HEK293 (cell line): ENCODE data around the gene XCL1.

ENCODE experiments used
- CTCF ChIA-PET: fragments of 350-600 bp; formaldehyde crosslinking; extraction: SDS; loops from one replicate; lab custom pipeline; 2021; ENCODE audit warnings: antibody characterized with exemption; lab: Yijun Ruan, JAX
- POLR2A ChIA-PET: fragments of 300-600 bp; formaldehyde crosslinking; extraction: SDS; loops from one replicate; lab custom pipeline; 2020; ENCODE audit warnings: antibody characterized with exemption, inconsistent platforms; lab: Yijun Ruan, JAX
- H3K27ac ChIP-seq: fragments of 200-500 bp; sonication (Bioruptor generic); 2 replicates; pipeline ENCODE4 v1.5.1; 2014; ENCODE audit warnings: low read depth, low read length, control low read depth, inconsistent platforms; ENCODE audit errors: extremely low read depth
- H3K36me3 ChIP-seq, 2 experiments: fragments of 200-500 bp in 1 of 2; sonication (Bioruptor generic) in 1 of 2; 1 replicate in 1 of 2; 2 replicates in 1 of 2; pipeline ENCODE4 v1.5.1; 2014 to 2017; ENCODE audit warnings: inconsistent platforms in 2 of 2, low read length in 2 of 2; ENCODE audit not compliant: control insufficient read depth in 2 of 2, insufficient read depth in 1 of 2
- H3K4me1 ChIP-seq: fragments of 200-500 bp; sonication (Bioruptor generic); 2 replicates; pipeline ENCODE4 v1.5.1; 2014; ENCODE audit warnings: mild to moderate bottlenecking, low read length, inconsistent platforms; ENCODE audit not compliant: control insufficient read depth, insufficient read depth
- H3K4me3 ChIP-seq: 2 replicates; pipeline ENCODE4 v1.5.1; 2011; ENCODE audit warnings: low read depth, mild to moderate bottlenecking, control low read depth, low read length, moderate library complexity
- H3K9me3 ChIP-seq: fragments of 200-500 bp; sonication (Bioruptor generic); 2 replicates; pipeline ENCODE4 v1.5.1; 2014; ENCODE audit warnings: low read depth, low read length, inconsistent platforms; ENCODE audit not compliant: control insufficient read depth, insufficient read depth
- ATF2 ChIP-seq: fragments of 450-650 bp; formaldehyde crosslinking; IDR thresholded peaks from 2 replicates; pipeline ENCODE4 v1.5.1; 2016; ENCODE audit warnings: missing biosample characterization, missing genetic modification characterization, low read depth
- HOXC10 ChIP-seq: sonication (generic); formaldehyde crosslinking; IDR thresholded peaks from 2 replicates; pipeline ENCODE4 v1.8.1; 2023; ENCODE audit warnings: mild to moderate bottlenecking, missing genetic modification reagents
- KLF17 ChIP-seq: fragments of 450-650 bp; formaldehyde crosslinking; IDR thresholded peaks from 2 replicates; pipeline ENCODE4 v1.5.1; 2016; ENCODE audit warnings: missing biosample characterization, missing genetic modification characterization
- MZF1 ChIP-seq: fragments of 450-650 bp; formaldehyde crosslinking; IDR thresholded peaks from 2 replicates; pipeline ENCODE4 v1.5.1; 2017; ENCODE audit warnings: missing biosample characterization, missing genetic modification characterization, borderline replicate concordance
- SALL2 ChIP-seq: fragments of 450-650 bp; formaldehyde crosslinking; IDR thresholded peaks from 2 replicates; pipeline ENCODE4 v1.5.0; 2017; ENCODE audit warnings: missing biosample characterization, mild to moderate bottlenecking, missing genetic modification characterization, borderline replicate concordance
- ZFP37 ChIP-seq: fragments of 450-650 bp; formaldehyde crosslinking; IDR thresholded peaks from 2 replicates; pipeline ENCODE4 v1.5.1; 2016; ENCODE audit warnings: missing biosample characterization, missing genetic modification characterization
- ZIC2 ChIP-seq: fragments of 450-650 bp; formaldehyde crosslinking; IDR thresholded peaks from 2 replicates; pipeline ENCODE4 v1.5.1; 2016; ENCODE audit warnings: missing biosample characterization, missing genetic modification characterization
- ZNF121 ChIP-seq: fragments of 450-650 bp; formaldehyde crosslinking; IDR thresholded peaks from 2 replicates; pipeline ENCODE4 v1.5.1; 2016; ENCODE audit warnings: missing biosample characterization, missing genetic modification characterization
- ZNF19 ChIP-seq: fragments of 450-650 bp; formaldehyde crosslinking; IDR thresholded peaks from 2 replicates; pipeline ENCODE4; 2016; ENCODE audit warnings: missing biosample characterization, missing genetic modification characterization, low read depth
- ZNF223 ChIP-seq: fragments of 450-650 bp; formaldehyde crosslinking; IDR thresholded peaks from 2 replicates; pipeline ENCODE4 v1.5.1; 2016; ENCODE audit warnings: missing biosample characterization, missing genetic modification characterization
- ZNF341 ChIP-seq: fragments of 450-650 bp; formaldehyde crosslinking; IDR thresholded peaks from 2 replicates; pipeline ENCODE4; 2016; ENCODE audit warnings: low read depth, missing biosample characterization, missing genetic modification characterization
- ZNF510 ChIP-seq: fragments of 450-650 bp; formaldehyde crosslinking; IDR thresholded peaks from 2 replicates; pipeline ENCODE4 v1.5.1; 2018; ENCODE audit warnings: mild to moderate bottlenecking, missing genetic modification characterization, missing biosample characterization; ENCODE audit not compliant: insufficient replicate concordance
- ZNF518A ChIP-seq: fragments of 450-650 bp; formaldehyde crosslinking; conservative IDR thresholded peaks from 2 replicates; pipeline ENCODE4 v1.5.1; 2016; ENCODE audit warnings: low read depth, missing biosample characterization, missing genetic modification characterization
- ZNF548 ChIP-seq: fragments of 450-650 bp; formaldehyde crosslinking; IDR thresholded peaks from 2 replicates; pipeline ENCODE4 v1.5.1; 2016; ENCODE audit warnings: missing biosample characterization, missing genetic modification characterization
- ZNF560 ChIP-seq: fragments of 450-650 bp; formaldehyde crosslinking; IDR thresholded peaks from 2 replicates; pipeline ENCODE4 v1.5.1; 2017; ENCODE audit warnings: missing biosample characterization, missing genetic modification characterization, borderline replicate concordance
- ZNF621 ChIP-seq: fragments of 450-650 bp; formaldehyde crosslinking; IDR thresholded peaks from 2 replicates; pipeline ENCODE4 v1.5.1; 2017; ENCODE audit warnings: missing biosample characterization, missing genetic modification characterization
- ZNF658 ChIP-seq: fragments of 450-650 bp; formaldehyde crosslinking; IDR thresholded peaks from 2 replicates; pipeline ENCODE4; 2016; ENCODE audit warnings: missing biosample characterization, missing genetic modification characterization
- ZNF692 ChIP-seq: fragments of 450-650 bp; formaldehyde crosslinking; IDR thresholded peaks from 2 replicates; pipeline ENCODE4 v1.5.1; 2016; ENCODE audit warnings: missing biosample characterization, missing genetic modification characterization
- ZNF747 ChIP-seq: fragments of 450-650 bp; formaldehyde crosslinking; IDR thresholded peaks from 2 replicates; pipeline ENCODE4 v1.5.1; 2016; ENCODE audit warnings: missing biosample characterization, missing genetic modification characterization
- ZNF791 ChIP-seq: fragments of 450-650 bp; formaldehyde crosslinking; IDR thresholded peaks from 2 replicates; pipeline ENCODE4 v1.5.1; 2016; ENCODE audit warnings: missing biosample characterization, missing genetic modification characterization
- ZSCAN4 ChIP-seq: fragments of 450-650 bp; formaldehyde crosslinking; IDR thresholded peaks from 2 replicates; pipeline ENCODE4 v1.5.1; 2017; ENCODE audit warnings: missing biosample characterization, missing genetic modification characterization

XCL1 gene

GRCh38 chr1:168615965-168616364, 39.6 kb downstream of the XCL1 start:
- no peaks in the 10 kb centered on the region for H3K36me3 ChIP-seq
- H3K4me3 ChIP-seq: no peak overlapping the region
- no peak overlapping the region for H3K27ac ChIP-seq
- CTCF ChIA-PET: interaction anchor here (0.6 to 2.0 kb wide), 4 partner anchors 12 to 733 kb away, joined by 3 to 5 read pairs (median 4); no protein-coding TSS in a partner anchor
- no peaks in the 10 kb centered on the region for H3K9me3 ChIP-seq
- peaks cover 10% of the 10 kb centered on the region; the same call in 1 of the 2 replicates for H3K4me1 ChIP-seq
- no peak for TF ChIP-seq ZNF791 (tag by site-specific recombination)
- POLR2A ChIA-PET: no interaction called here

GRCh38 chr1:168617974-168618750, 41.8 kb downstream of the XCL1 start:
- POLR2A ChIA-PET: no interaction called here
- H3K4me1 ChIP-seq: peaks cover 10% of the 10 kb centered on the region; the same call in 1 of the 2 replicates
- CTCF ChIA-PET: interaction anchor here (0.6 to 1.7 kb wide), 5 partner anchors 8 to 491 kb away, joined by 3 to 8 read pairs (median 3); no protein-coding TSS in a partner anchor
- H3K9me3 ChIP-seq: no peaks in the 10 kb centered on the region
- H3K4me3 ChIP-seq: no peak overlapping the region
- no peaks in the 10 kb centered on the region for H3K36me3 ChIP-seq
- no peak for TF ChIP-seq ZNF510 (tag by site-specific recombination)
- no peak for TF ChIP-seq ZNF548 (tag by site-specific recombination)
- TF ChIP-seq ZNF658 (tag by site-specific recombination): no peak
- TF ChIP-seq ZNF341 (tag by site-specific recombination): no peak
- TF ChIP-seq ZNF223 (tag by site-specific recombination): no peak
- no peak for TF ChIP-seq KLF17 (tag by site-specific recombination)
- TF ChIP-seq SALL2 (tag by site-specific recombination): no peak
- TF ChIP-seq ZNF19 (tag by site-specific recombination): no peak
- no peak for TF ChIP-seq ZNF747 (tag by site-specific recombination)
- TF ChIP-seq ZNF621 (tag by site-specific recombination): no peak
- TF ChIP-seq ZSCAN4: no peak
- TF ChIP-seq ZNF518A (tag by site-specific recombination): no peak
- no peak for TF ChIP-seq ZFP37
- no peak for TF ChIP-seq HOXC10
- no peak for TF ChIP-seq ZNF692 (tag by site-specific recombination)
- TF ChIP-seq MZF1 (tag by site-specific recombination): no peak
- no peak for TF ChIP-seq ZNF560 (tag by site-specific recombination)
- TF ChIP-seq ZNF121 (tag by site-specific recombination): no peak
- TF ChIP-seq ZIC2 (tag by site-specific recombination): no peak
- no peak for TF ChIP-seq ATF2 (tag by site-specific recombination)
- H3K27ac ChIP-seq: no peak overlapping the region
